ENCODE results near the gene ATF6.

ATF6 gene

GRCh38 chr1:162006081-162006480 is 240.0 kb downstream of the ATF6 start:
- DNase-seq, result no peak

- DNase-seq, result no peak
These were observed 241.3 kb downstream of the ATF6 start for GRCh38 chr1:162007466-162007865.

- DNase-seq, result no peak
These were observed 242.7 kb downstream of the ATF6 start for GRCh38 chr1:162008799-162009198.

- DNase-seq, result no peak
These were observed 243.5 kb downstream of the ATF6 start for GRCh38 chr1:162009501-162010174.

- DNase-seq, result no peak
These were observed 244.0 kb downstream of the ATF6 start for GRCh38 chr1:162010175-162010506.

GRCh38 chr1:162011337-162012012 is 245.4 kb downstream of the ATF6 start:
- no peak for DNase-seq

GRCh38 chr1:162013289-162013688 is 247.2 kb downstream of the ATF6 start:
- DNase-seq, result no peak

Data from activated gamma-delta T cell treated with Interleukin-2 at 50 U/mL for 16 hours (primary cell).